K562 treated with DMSO at 1 percent for 12 hours (cell line): ENCODE results near the gene ODAD2. TPM values are rescaled to one million over a fixed set of nuclear protein-coding genes. Genes with fewer than 3 reads are reported as not detected.

Source experiments
- total RNA-seq: library from RNA; unstranded; fragments of 300-600 nt; gene quantifications from 2 replicates; pipeline ENCODE4 v1.2.3, GENCODE V29; 2022; ENCODE audit not compliant: insufficient read depth

ODAD2 gene
- total RNA-seq, result not detected in 2 replicates

GRCh38 chr10:27998954-27999275 lies at the start of gene ODAD2:
Gene ODAD2, minus strand, starts transcription at chr10:27999079. Its CDS starts 3,937 bp downstream, at chr10:27995142.

